GM18868 (cell line): ENCODE results near the gene PCDHB7.
"Not testable (repeated sequence)": the region's sequence is repeated elsewhere in the genome, so short reads cannot be mapped to it uniquely, and the experiment has no call there.

Experiments used
- ATAC-seq: cut with Tn5 transposase; IDR thresholded peaks from one replicate; pipeline ENCODE4 v1.9.1; 2021; ENCODE audit warnings: mild to moderate bottlenecking, moderate library complexity; ENCODE audit not compliant: unreplicated experiment

The PCDHB7 gene

GRCh38 chr5:141179876-141180275, 7.4 kb downstream of the PCDHB7 start:
- ATAC-seq, result not testable (repeated sequence)

- ATAC-seq, result no peak
These were observed 7.9 kb downstream of the PCDHB7 start for GRCh38 chr5:141180313-141180712.

- no peak for ATAC-seq
These were observed 9.8 kb downstream of the PCDHB7 start, which contains the start of gene PCDHB16 for GRCh38 chr5:141182248-141182647. PCDHB16 (plus strand) TSS chr5:141182387; CDS start chr5:141182560, 173 bp downstream.

GRCh38 chr5:141184117-141184855, 11.8 kb downstream of the PCDHB7 start:
- ATAC-seq, result not testable (repeated sequence)

GRCh38 chr5:141186897-141187512, 14.6 kb downstream of the PCDHB7 start, which contains the start of gene PCDHB9:
PCDHB9 (plus strand) TSS chr5:141187161; CDS start chr5:141187319, 158 bp downstream.
- ATAC-seq, result no peak

GRCh38 chr5:141188682-141189081, 16.2 kb downstream of the PCDHB7 start:
- not testable (repeated sequence) for ATAC-seq

- not testable (repeated sequence) for ATAC-seq
These were observed 16.7 kb downstream of the PCDHB7 start for GRCh38 chr5:141189131-141189530.

- ATAC-seq, result no peak
These were observed 19.8 kb downstream of the PCDHB7 start, which contains the start of gene PCDHB10 for GRCh38 chr5:141192110-141192725. PCDHB10 (plus strand) TSS chr5:141192353; CDS start chr5:141192553, 200 bp downstream.

- ATAC-seq, result not testable (repeated sequence)
These were observed 21.9 kb downstream of the PCDHB7 start for GRCh38 chr5:141194332-141194731.

- ATAC-seq, result no peak
These were observed 23.9 kb downstream of the PCDHB7 start for GRCh38 chr5:141196363-141196762.

GRCh38 chr5:141199359-141200235, 27.2 kb downstream of the PCDHB7 start, which contains the start of gene PCDHB11:
PCDHB11 (plus strand) TSS chr5:141199627; CDS start chr5:141199775, 148 bp downstream.
- ATAC-seq, result no peak

- not testable (repeated sequence) for ATAC-seq
These were observed 28.7 kb downstream of the PCDHB7 start for GRCh38 chr5:141201126-141201525.

- not testable (repeated sequence) for ATAC-seq
These were observed 29.2 kb downstream of the PCDHB7 start for GRCh38 chr5:141201646-141202045.

- ATAC-seq, result no peak
These were observed 36.0 kb downstream of the PCDHB7 start, which contains the start of gene PCDHB12 for GRCh38 chr5:141208478-141208877. PCDHB12 (plus strand) TSS chr5:141208719; CDS start chr5:141208908, 189 bp downstream.

GRCh38 chr5:141210281-141210680, 37.8 kb downstream of the PCDHB7 start:
- ATAC-seq, result not testable (repeated sequence)

GRCh38 chr5:141210849-141211248, 38.4 kb downstream of the PCDHB7 start:
- ATAC-seq, result not testable (repeated sequence)

GRCh38 chr5:141213656-141214339, 41.4 kb downstream of the PCDHB7 start, which contains the start of gene PCDHB13:
PCDHB13 (plus strand) TSS chr5:141213919; CDS start chr5:141214124, 205 bp downstream.
- not testable (repeated sequence) for ATAC-seq

GRCh38 chr5:141214583-141214982, 42.1 kb downstream of the PCDHB7 start:
- ATAC-seq, result not testable (repeated sequence)

GRCh38 chr5:141215504-141215903, 43.1 kb downstream of the PCDHB7 start:
- not testable (repeated sequence) for ATAC-seq
